AG20443 (cell line): ENCODE measurements around the gene GPR146.

ENCODE experiments used
- DNase-seq: peaks from one replicate; pipeline ENCODE4 v3.0.0; 2012; ENCODE audit warnings: low spot score, mixed read lengths

The GPR146 gene

DNA sequence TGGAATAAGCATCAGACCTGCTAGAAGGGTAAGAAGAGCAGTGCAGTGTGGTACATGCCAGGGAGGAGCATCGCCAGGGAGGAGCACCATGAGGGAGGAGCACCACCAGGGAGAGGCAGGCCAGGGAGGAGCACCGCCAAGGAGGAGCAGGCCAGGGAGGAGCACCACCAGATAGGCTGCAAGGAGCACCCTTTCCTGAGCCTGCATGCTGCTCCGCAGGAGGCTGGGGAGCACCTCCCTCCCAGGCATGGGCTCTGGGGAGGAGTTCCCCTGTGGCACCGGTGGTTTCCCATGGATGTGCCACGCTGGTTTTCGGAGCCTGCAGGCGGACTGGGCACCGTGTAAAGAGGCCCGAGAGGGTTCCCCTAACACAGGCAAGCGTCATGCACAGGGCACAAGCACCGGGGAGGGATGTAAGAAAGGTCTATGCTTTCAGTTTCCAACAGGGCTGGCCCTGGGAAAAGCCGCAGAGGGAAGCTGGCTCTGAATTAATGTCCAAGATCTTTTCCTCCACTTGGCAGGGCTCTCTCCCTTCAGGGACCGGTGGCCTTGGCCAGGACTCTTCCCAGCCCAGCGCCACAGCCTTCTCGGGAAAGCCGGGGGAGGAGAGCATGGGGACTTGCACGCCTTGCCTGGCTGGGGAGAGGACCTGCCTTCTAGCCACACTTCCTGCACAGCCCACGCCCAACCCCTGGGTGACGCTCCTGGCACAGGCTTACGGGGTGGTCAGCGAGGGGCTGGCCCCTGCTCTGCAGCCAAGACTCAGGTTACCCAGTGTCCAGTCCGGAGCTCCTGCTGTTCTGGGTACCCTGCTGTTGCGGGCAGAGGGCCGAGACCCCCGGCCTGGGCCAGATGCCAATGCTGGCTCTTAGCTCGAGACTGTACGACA, 32.1 kb downstream of the GPR146 start:
- DNase-seq, result peak; percentile 76

DNA sequence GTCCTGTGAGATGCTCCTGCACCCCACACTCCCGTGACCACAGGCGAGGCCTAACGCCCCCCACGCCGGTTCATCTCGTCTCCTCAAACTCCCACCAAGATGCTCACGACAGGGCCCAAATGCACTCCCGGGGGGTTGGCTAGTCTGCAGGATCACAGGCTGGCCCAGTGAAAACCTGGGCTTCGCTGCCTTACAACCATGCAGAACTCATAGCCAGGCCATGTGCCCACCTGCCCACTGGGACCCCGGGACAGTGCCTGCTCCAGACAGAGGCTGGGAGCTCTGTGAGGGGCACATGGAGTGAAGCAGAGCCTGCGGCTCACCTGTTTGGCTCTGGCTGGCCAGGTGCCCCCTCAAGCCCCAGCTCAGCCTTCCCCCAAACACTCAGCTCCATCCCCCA, 34.2 kb downstream of the GPR146 start:
- no peak for DNase-seq

DNA sequence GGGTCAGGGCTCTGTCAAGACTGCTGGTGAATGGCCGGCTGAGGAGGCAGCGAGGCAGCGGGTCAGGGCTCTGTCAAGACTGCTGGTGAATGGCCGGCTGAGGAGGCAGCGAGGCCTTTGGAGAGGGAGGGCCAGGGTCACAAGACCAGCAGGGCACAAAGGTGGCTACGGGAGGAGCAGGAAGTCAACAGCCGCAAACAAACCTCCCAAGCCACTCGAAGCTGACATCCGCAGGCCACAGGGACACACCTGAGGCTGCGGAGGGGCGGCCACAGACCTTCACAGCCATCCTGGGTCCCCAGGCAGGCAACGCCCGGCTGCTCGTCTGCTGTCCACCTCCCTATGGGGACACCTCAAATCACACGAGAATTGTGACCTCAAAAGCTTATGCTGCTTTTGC, 34.6 kb downstream of the GPR146 start:
- DNase-seq, result no peak

DNA sequence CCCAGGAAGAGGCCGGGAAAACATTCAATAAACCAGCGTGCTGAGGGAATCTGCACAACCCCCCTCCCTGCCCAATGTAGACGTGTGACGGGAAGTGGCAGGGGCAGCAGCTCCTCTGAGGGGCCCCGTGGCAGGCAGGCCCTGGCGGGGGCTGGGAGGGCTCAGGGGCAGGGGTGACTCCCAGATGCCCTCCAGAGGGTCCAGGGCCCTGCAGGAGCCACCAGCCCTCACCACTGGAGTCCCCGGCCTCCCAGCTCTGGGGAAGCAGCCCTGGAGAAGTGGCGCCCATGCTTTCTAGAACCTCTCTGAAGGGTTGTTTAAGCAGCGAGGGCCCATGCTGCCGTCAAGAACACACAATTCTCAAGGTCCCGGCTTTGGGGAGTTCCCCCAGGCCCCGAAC, 35.2 kb downstream of the GPR146 start:
- no peak for DNase-seq

DNA sequence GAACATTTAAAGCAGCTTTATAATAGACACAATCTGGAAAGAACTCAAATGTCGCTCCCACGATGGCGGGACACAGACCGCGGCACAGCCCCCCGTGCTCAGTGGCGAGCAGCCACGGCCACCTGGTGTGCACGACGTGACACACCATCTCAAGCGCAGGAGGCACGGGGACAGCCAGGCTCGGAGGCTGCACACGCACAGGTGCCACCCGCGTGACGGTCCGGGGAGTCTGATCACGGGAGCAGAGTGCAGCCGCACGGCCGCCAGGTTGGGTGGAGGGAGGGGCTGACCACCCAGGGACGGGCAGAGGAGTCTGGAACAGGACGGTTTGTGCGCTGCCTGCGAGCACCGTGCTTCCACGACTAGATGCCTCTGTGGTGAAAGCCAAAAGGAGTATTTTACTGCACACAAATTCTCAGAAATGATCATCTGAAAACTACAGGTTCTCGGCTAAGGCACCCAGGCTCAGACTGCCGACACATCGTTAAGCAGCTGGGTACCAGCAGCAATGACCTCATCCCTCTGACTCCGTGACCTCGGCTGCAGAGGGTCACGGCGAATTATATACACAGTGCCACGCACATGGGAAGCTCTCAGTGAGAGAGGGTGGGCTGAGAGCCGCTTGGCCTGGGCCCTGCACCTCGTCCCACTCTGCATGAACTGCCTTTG, 36.0 kb downstream of the GPR146 start:
- DNase-seq, result no peak

DNA sequence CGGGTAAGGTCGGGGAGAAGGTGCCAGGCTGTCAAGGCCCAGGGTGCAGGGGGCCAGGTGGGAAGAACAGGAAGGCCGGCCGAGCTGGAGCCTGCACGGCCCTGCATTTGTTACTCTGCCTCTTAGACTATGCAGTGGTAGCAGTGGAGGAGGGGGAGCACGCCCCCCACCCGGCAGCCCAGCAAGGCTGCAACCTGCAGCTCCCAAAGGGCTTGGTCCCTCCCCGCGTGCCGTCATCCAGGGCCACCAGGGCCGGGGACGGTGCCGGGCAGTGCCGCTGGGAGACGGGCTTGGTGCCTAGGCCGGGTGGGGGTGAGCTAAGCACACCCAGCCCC, 36.5 kb downstream of the GPR146 start:
- DNase-seq, result no peak

DNA sequence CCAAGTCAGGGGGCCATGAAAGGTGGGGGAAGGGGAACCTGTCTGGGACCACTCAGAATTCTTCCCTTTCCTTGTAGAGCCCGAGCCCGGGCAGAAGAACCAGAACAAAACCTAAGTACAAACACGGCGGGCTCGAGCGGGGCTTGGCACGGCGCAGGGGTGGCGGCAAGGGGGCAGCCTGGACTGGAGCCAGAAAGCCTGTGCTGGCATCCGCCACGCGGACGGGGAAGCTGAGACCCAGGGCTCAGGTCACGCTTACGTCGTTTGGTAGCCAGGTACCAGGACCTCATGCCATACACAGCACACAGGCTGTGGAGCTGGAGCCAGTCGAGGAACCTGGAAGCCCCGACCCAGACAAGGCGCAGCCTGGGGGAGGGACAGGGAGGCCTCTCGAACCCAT, 37.0 kb downstream of the GPR146 start:
- DNase-seq, result no peak

DNA sequence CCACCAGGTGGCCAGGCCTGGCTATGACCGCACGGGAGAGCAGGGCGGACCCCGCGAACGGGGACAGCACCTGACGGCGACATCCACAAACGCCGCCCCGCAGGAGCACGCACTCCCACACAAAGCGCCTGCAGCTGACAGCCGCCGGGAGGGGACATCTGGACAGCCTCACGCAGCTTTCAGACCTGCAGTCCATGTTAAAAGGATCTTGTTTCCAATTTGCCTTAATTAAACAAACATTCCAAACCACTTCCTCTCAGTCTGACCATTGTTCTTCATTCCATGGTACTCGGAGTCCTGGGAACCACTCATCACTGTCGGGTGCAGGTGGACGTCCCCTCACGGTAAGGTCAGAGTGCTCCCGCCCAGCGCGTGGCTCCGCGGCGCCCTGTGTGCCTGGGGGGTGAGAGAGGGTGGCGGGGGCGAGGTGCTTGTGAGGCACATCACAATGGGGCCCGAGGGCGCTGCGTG, 37.6 kb downstream of the GPR146 start:
- no peak for DNase-seq

DNA sequence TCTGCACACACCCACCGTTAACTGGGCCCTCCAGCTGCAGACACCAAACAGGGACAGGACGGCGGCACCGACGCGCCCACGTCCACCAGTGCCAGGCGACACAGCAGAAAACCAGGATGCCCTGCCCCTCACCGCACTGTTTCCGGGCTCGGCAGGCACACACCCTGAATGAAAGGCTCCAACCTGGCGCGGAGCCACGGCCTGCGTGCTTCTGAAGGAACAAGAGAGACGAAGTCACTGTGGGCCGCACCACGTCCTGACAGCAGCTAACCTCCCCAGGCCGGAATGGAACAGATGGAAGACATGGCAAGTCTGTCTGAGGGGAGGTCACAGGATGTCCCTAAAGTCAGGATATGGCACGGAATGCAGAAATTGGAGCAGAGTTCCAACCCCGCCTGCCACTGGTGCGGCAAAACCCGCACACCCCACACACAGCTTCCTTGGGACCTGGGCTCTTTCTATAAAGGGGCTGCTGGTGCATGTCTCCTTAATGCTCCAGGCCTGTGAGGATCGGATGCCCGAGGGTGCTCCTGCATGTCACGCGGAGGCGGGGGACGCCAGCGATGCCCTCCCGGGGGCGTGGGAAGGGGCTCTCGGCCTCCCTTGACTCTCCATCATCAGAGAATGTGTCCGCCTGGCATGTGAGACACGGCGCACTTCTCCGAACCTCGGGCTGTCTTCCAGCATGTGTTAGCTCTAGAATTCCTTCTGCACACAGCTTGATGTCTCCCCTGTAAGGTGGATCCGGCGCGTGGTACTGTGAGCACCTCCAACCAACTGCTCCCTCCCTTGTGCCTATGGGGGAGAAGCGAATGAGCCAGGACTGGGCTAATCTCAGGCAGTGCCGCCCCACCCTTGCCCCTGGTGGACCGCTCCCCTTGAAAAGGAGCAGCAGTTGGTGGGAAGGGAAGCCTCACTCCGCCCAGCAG, 39.6 kb downstream of the GPR146 start:
- DNase-seq, result no peak

DNA sequence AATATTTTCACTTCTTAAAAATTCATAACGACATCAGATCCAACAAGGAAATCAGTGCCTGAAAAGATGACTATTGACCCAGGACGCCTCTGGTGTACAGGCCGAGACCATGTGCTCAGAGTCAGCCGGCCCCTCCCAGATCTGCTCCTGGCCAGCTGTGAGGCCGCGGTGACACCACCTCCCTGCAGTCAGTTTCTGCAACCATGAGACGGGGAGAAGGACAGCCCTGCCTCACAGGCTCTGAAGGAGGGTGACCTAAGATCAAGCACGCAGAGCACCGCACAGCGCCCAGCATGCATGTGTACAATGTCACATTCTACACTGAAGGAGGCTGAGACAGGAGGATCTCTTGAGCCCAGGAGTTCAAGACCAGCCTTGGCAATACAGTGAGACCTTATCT, 40.9 kb downstream of the GPR146 start:
- DNase-seq, result peak; percentile 30

DNA sequence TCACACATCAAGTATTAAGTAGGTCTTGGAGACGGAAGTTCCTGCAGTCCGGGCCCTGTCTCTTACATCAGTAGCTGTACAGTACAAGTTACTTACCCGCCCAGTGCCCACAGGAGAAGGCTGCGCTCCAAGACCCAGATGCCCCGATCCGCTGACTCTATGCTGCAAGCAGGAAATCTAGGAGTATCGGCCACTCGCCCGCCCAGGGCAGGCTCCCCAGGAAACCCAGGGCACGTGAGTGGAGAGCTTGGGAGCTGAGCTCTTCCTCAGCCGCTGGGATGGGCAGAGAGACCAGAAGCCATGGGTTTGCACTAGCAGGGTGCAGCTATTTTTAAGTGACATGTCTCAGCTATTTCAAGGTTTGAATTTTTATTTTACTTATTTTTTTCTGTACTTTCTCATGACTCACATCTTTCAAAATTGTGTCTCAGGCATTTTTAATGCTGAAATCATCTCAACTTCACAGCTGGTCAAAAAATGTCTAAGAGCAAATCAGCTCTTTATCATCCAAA, 41.6 kb downstream of the GPR146 start:
- DNase-seq, result peak; percentile 24

DNA sequence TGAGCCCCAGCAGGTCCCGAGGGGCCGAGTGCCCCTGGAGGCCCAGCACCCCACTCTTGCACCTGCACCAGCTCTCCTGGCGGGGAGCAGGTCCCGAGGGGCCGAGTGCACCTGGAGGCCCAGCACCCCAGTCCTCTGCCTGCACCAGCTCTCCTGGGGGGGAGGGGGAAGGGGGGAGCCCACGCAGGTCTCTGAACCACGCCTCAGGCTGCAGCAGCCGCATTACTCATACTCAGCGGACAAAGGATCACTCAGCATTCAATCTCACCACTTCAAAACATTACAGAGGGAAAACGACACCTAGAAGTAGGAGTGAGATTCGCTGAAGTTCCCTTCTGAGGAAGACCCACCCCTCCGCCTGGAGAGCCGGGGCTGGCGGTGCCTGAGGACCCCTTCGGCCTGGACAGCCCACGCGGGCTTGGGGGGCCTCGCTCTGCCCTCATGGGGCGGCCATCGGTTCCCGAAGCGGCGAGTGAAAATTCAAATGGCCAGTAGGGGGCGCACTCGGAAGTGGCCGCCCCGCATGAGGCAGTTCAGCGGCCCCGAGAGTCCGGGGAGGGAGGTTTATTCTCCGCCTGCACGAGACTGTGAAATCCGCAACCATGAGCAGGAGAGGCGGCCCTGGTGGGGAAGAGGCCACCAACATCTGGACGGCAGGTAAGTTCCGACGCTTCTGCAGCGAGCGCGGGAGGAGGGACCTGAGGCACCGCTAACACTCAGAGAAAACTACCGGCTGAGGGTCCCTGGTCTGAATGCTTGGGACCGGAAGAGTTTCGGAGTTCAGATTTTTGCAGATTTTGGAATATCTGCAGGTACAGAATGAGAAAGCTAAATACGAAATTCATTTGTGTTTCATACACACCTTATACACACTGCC, 42.5 kb downstream of the GPR146 start:
- peak; percentile 91 for DNase-seq

DNA sequence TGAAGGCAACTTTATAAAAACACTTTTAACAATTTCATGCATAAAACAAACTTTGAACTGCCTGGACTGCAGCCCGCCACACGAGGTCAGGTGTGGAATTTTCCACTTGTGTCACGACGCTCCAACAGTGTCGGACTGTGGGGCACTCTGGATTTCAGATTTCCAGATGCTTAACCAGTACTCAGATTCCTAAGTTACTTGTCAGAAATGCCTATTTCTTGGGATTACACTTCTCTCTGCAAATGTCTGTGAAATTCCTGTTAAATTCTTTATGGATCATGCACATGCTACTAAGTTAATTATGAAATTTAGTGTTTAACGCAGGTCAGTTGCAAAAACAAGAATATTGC, 43.1 kb downstream of the GPR146 start:
- peak; percentile 60 for DNase-seq

DNA sequence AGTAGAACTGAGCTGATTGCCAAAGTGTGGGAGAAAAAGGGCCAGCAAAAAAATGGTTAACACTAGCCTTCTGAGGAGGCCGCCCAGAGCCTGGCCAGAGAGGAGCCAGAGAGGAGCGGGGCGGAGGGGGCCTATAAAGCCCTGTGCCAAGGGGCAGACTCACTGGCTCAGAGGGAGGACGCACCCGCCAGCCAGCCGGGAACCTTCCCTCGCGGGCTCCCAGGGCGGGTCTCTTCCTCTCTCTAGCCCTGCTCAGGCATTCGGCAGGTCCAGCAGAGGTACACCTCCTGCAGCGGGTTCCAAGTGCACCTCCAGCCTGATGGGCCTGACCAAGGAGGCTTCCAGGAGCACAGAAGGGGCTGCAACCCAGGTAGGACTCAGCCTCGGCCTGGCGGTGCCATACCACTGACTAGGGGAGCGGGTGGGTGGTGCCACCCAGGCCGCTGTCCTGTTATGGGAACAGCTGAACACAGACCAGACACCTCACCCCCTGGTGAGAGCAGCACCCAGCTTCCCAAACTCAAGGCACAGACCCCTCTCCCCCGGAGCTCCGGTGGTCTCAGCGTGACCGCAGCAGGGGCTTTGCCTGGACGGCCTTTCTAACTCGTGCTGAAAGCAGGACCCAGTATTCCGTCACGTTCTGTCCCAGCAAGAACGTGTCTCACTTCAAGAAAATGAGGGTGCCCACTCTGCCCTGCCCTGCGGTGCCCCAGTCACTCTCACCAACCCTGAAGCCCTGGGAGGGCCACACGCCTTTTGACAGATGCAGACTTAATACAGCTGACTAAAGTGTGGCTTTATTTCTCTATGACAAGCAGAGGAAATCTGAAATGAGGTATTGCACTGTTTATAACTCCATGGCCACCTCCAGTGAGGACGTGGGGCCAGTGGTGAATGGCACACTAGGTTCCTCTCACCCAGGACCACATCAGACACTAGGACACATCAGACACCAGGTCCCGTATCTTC, 43.9 kb downstream of the GPR146 start, which contains the start of gene GPER1:
GPER1 (plus strand) TSS at position 162 of the 969 bp plus-strand sequence. CDS start 3,616 bp downstream, outside the sequence.
- DNase-seq, result peak; percentile 88

DNA sequence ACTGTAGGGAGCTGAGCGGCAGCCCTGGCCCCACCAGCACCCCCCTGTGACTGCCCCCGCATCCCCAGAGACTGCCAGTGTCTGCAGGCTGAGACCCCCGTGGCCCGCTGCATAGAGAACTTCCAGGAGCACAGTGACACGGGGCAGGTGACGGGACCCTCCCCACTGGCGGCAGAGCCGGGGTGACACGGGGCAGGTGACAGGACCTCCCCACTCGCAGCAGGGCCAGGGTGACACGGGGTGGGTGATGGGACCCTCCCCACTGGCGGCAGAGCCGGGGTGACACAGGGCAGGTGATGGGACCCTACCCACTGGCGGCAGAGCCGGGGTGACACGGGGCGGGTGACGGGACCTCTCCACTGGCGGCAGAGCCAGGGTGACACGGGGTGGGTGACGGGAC, 45.9 kb downstream of the GPR146 start:
- DNase-seq, result no peak

DNA sequence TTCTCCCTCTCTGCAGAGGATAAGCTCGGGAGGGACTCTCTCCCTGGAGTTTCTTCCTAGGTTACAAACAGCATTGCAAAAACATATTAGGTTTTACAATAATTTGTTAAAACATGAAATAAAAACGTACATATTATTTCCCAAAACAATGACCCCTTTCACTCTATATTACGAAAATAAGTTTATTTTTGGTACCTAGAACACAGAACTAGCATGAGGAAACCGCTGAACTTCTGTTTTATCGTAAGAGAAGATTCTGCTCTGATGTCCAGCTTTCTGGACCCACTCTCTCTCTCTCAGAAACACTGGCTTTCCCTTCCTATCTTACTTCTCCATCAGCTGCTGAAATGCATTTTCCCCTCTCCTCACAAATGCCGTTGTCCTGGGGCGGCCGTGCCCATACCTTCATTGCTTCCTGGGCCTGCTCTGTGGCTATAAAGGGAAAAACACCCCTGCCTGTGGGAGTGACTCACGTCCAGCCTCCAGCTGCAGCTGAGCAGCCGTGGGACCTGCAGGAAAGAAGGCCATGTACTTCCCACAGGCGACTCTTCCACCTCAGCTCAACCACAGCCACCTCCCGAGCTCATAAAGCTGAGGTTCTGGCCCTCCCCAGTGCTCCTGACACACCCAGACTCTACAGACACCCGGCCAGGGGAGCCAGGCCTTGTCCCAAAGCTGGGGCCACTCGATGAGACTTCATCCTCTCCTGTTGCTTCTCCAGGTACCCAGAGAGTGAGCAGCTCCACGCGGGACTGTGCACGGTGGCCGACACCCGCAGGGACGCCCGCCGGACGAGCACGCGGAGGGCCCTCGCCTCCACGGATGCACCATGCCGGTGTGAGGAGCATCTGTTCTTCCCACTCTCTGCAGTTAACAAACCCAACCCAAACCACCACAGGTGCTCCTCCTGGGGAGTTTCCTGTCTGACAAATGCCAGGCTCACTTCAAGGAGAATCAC, 46.6 kb downstream of the GPR146 start:
- DNase-seq, result no peak

DNA sequence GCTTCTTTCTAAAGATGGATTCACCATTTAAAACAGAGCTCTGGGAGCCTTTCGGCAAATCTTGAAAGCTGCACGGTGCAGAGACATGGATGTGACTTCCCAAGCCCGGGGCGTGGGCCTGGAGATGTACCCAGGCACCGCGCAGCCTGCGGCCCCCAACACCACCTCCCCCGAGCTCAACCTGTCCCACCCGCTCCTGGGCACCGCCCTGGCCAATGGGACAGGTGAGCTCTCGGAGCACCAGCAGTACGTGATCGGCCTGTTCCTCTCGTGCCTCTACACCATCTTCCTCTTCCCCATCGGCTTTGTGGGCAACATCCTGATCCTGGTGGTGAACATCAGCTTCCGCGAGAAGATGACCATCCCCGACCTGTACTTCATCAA, 47.3 kb downstream of the GPR146 start:
- no peak for DNase-seq

DNA sequence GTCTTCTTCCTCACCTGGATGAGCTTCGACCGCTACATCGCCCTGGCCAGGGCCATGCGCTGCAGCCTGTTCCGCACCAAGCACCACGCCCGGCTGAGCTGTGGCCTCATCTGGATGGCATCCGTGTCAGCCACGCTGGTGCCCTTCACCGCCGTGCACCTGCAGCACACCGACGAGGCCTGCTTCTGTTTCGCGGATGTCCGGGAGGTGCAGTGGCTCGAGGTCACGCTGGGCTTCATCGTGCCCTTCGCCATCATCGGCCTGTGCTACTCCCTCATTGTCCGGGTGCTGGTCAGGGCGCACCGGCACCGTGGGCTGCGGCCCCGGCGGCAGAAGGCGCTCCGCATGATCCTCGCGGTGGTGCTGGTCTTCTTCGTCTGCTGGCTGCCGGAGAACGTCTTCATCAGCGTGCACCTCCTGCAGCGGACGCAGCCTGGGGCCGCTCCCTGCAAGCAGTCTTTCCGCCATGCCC, 47.9 kb downstream of the GPR146 start:
- no peak for DNase-seq
